GM19452 (cell line): ENCODE data around the gene GPC6.
"Not testable (repeated sequence)": the region's sequence is repeated elsewhere in the genome, so short reads cannot be mapped to it uniquely, and the experiment has no call there.

Experiments used
- ATAC-seq: cut with Tn5 transposase; IDR thresholded peaks from one replicate; pipeline ENCODE4 v1.9.1; 2021; ENCODE audit not compliant: unreplicated experiment

Gene GPC6

GRCh38 chr13:94263038-94263437 lies 1036.4 kb downstream of the GPC6 start:
- ATAC-seq, result no peak

GRCh38 chr13:94267581-94268366 lies 1041.2 kb downstream of the GPC6 start:
- no peak for ATAC-seq

DNA sequence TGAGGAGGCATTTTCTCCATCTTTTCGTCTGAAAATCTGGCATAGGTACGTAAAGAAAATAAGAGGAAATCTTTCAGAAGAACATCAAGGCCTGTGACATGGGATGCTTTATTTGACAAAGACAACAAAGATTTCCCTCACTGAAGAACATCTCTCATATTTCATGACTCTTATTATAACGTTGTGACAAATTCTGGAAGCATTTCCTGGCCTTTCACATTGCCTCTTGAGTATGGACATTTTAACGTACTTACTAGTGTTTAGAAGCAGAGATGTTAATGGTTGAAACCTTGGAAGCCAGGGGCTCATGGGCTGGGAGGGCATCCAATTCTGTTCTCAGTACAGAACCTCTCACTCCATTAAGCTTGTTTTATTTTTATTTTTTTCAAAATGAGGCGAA lies 1042.1 kb downstream of the GPC6 start:
- ATAC-seq, result no peak

DNA sequence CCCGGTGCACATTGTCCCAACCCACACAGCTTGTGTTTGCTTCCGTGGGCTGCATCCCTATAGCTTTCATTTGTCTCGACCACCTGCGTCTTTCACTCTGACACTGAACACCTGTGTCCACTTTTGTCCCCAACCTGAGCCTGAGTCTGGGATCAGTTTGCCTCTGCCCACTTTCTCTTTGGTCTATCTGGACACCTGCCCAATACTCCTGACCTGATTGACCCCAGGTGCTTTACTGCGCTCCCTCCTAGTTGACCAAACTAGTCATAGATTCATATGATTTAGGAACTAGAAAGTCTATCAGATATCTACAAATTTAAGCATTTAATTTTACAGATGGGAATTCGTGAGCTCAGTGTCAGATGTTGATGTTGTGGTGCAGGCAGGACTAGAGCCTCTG lies 1043.0 kb downstream of the GPC6 start:
- ATAC-seq, result no peak

GRCh38 chr13:94270556-94270955 lies 1043.9 kb downstream of the GPC6 start:
- ATAC-seq, result no peak

- no peak for ATAC-seq
These were observed 1045.4 kb downstream of the GPC6 start for GRCh38 chr13:94272038-94272437.

- ATAC-seq, result no peak
These were observed 1053.7 kb downstream of the GPC6 start for GRCh38 chr13:94280349-94280748.

DNA sequence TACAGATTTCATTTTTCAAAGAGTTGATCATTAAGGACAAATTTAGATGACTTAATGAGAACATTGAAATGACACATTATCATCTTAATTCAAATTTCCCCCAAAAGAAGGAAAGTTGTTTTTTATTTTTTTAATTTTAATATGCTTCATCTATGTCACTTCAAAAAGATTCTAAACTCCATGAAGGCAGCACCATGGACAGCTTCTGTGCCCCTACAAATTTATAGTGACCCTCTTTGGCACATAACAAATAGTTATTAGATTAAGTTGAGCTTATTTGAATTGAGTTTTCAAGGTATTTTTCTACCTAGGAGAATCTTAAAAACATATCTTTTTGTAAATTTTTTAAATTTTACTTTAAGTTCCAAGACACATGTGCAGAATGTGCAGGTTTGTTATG lies 1054.2 kb downstream of the GPC6 start:
- ATAC-seq, result no peak

DNA sequence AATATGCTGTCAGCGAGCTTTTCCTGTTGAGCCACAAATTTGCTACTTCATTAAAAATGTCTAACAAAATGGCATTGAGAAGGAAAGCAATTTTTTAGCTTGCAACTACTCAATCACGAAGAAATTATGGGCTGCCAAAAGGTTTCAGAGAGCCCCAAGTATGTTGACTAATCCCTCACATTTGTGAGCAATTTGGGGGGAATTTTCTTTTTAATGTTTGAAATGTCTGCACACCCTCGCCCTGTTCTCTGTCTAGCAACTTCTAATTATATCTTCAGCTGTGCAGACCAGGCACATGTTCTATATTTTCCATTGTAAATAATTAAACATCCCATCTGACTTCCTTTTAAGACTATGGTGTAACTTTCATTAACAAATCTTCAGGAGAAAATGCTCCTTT lies 1060.0 kb downstream of the GPC6 start:
- no peak for ATAC-seq

DNA sequence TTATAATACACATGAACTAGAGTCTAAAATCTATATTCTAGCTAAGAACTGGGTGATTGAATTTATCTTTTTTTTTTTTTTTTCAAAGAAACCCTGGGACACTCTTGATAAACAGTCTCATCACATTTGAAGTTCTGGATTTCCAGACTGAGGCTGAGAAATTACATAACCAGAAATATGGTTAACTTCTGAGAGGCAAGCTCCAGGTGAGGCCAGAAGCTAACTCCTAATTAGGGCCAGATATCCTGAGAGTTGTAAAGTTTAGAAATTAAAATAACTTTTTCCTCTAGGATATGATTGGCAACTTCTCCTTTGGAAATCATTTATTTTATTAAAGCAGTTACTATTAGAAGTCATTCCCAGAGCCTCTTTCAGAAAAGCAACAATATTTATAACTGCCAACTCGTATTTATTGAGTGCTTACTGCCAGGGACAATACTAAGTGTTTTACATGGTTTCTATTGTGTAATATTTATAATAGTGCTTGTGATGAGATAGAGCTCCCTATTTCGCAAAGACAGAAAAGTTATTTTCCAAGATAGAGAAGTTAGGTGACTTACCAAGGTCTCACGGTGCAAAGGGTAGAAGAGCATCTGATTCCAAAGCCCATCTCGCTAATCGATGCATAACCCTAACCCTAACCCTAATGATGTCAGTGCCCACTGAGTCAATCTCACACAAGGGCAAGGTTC lies 1065.2 kb downstream of the GPC6 start:
- no peak for ATAC-seq

GRCh38 chr13:94292323-94292640 lies 1065.7 kb downstream of the GPC6 start:
- ATAC-seq, result no peak

DNA sequence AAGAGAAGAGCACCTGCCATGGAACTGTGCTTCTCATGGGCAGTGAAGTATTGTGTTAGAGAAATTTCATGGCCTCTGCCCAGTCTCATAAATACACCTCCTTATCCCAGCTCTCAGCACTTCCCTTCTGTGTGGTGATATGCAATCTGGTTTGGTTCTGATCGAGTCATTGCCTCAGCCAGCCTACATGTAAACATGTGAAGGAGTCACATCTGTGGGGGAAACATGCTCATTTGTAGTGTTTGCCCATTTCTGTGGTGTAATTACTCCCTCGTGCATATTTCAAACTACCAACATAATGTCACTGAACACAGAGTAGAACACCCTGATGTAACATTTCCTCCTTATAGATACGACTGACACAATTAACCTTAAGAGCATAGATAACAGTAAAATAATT lies 1069.9 kb downstream of the GPC6 start:
- no peak for ATAC-seq

DNA sequence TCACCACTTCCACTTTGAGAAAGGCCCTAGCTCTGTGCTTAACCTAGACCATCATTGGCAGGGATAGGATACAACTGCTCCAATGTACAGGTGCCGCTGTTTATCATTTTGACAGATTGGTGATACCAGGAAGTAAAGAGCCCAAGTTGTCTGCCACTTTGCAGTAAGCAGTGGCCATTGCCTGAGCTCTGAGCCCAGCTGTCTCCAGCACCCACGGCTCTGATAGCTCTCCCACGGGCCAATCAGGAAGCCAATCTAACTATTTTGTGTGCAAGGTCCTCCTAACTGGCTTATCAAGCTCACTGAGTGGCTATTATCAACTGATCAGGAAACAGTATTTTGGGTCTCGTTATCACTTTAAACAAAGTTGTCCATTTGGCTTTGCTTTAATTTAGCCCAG lies 1071.7 kb downstream of the GPC6 start:
- no peak for ATAC-seq

DNA sequence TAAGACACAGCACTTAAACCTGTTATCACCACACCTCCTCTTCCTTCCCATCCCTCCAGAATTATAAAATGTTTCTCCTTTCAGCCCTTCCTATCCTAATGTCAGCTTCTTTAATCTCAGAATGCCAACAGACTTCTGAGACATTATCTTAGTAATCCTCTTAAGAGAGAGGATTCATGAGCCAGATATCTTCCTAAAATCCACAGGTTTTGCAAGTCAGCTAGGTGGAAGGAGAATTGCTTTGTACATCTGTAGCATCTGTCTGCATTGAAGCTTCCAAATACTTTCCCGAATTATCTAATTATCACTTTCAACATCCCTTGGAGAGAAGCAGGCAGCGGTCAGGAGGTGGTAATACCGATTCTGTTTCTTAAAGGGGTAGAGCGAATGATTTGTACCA lies 1073.8 kb downstream of the GPC6 start:
- ATAC-seq, result no peak

DNA sequence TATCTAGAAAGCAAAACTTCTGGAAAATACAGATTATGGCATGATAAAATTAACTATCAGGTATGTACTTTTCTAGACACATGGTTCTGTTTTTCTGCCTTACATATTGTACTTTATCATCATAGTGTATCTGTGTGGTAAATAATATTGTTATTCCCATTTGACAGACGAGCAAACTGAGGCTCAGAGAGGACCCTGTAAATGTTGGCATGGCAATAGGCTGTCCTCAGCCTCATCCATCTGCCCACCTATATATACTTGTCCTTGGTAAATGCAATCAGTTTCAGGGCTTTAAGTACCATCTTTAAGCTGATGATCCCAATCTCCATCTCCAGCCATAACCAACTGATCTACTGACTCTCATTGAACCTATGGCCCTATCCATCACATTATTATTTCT lies 1074.9 kb downstream of the GPC6 start:
- ATAC-seq, result no peak

- ATAC-seq, result not testable (repeated sequence)
These were observed 1076.4 kb downstream of the GPC6 start for GRCh38 chr13:94302847-94303565.

- no peak for ATAC-seq
These were observed 1077.1 kb downstream of the GPC6 start for GRCh38 chr13:94303644-94304174.

GRCh38 chr13:94305033-94305432 lies 1078.4 kb downstream of the GPC6 start:
- ATAC-seq, result no peak

GRCh38 chr13:94305463-94305862 lies 1078.9 kb downstream of the GPC6 start:
- ATAC-seq, result no peak

GRCh38 chr13:94305934-94306333 lies 1079.3 kb downstream of the GPC6 start:
- ATAC-seq, result no peak

GRCh38 chr13:94308832-94309231 lies 1082.2 kb downstream of the GPC6 start:
- no peak for ATAC-seq

GRCh38 chr13:94309576-94309975 lies 1083.0 kb downstream of the GPC6 start:
- ATAC-seq, result no peak
